HG02973 (cell line): ENCODE results near the gene GPR162.
"Not testable (repeated sequence)": the region's sequence is repeated elsewhere in the genome, so short reads cannot be mapped to it uniquely, and the experiment has no call there.

Experiments used
- ATAC-seq: cut with Tn5 transposase; IDR thresholded peaks from one replicate; pipeline ENCODE4 v1.9.1; 2021; ENCODE audit warnings: moderate library complexity; ENCODE audit not compliant: unreplicated experiment

GPR162 gene

DNA sequence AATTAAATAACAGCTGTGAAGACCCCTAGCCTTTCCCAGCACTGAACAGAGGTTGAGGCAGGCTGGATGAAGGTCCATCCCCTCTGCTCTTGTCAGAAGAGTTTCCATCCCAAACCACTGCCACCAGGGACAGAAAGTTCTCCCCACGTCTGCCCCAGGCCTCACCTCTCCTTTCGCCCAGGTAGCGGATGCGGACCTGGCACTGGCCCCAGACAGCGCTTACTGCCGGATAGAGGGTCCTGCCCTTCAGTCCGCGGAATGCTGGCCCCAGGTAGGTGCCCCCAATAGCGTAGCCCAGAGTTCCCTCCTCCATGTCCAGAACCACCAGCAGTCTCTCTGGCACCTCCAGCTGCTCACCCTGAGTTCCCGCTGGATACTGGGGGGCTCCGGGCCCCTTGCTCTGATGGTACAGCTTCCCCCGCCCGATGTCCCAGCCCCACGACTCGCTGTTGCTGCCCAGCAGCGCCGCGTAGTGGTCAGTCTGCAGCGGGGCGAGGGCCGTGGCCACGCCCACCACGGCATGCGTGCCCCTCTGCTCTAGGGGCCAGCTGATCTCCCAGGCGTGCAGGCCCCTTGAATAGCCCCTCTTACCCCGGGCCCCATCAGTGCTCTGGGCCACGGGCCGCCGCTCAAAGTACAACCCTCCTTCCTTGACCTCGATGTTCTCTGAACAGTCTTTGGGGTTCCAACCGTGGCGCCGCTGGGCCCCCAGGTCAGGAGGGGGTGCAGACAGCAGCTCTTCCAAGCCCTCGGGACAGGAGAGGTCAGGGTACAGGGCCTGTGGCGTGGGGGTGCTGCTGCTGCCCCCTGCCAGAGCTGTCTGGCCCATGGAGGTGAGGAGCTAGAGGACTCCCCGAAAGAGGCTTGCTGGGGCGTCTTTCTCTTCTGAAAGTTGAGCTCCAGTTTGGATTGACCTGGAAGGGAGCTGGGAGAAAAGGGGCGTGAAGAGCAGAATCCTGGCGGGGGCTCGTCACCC lies 50.7 kb downstream of the GPR162 start:
- ATAC-seq = no peak

DNA sequence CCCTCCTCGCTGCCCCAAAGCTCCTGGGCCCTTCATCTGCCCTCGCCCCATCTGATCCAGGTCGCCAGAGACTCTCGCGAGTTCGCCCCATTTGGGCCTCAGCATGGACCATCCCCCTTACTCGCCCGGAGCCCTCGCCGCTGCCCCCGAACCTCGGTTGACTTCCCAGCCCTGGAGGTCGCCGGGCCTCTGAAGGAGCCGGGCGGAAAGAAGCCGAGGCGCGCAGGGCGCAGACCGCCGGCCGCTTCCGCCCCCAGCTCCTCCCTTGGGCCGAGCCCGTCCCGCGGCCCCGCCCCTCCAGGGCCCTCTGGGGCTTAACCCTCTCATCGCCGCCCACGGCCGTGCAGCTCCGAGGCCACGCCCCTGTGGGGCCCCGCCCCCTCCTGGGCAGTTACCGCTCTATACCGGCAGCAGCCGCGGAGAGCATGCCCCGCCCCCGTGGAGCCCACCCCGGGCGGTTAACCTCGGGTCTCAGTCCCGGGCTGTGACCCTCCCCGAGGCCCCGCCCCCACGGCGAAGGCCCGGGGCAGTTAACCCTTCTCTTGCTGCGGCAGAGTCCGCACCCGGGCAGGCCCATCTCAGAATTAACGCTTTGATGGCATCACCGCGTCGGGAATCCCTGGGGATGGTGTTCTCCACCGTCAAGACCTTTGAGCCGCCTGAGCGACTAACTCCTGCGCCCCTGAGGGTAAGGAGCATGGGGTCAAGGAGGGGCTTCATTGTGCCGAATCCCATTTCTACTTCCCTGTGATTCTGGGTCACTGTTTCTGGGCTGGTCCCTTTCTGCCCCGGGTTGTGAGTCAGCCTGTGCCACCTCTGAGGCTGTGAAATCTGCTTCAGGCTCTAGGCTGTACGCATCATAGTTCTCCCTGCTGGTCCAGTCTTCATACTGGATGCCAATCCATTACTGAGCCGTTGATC lies 51.7 kb downstream of the GPR162 start, which contains the start of gene SPSB2:
Gene SPSB2 (minus strand): TSS at position 210 of the 921 bp plus-strand sequence. CDS start 402 bp downstream, outside the sequence.
- ATAC-seq = peak; percentile 74

- ATAC-seq = not testable (repeated sequence)
Measured at GRCh38 chr12:6874015-6874368, 52.4 kb downstream of the GPR162 start.
